Activated CD4-positive, CD25-positive, alpha-beta regulatory T cell (primary cell): ENCODE measurements around the gene SCYL1.
"Not testable (repeated sequence)": the region's sequence is repeated elsewhere in the genome, so short reads cannot be mapped to it uniquely, and the experiment has no call there.

Source experiments
- DNase-seq, 4 experiments: peaks; one replicate each; lab custom pipeline; 2025; lab: John Stamatoyannopoulos, UW

Gene SCYL1

GRCh38 chr11:65506290-65506771 lies 18.6 kb upstream of the SCYL1 start:
- DNase-seq = no peak

GRCh38 chr11:65506772-65507505 lies 17.9 kb upstream of the SCYL1 start:
- DNase-seq = no peak

- not testable (repeated sequence) for DNase-seq
Measured at GRCh38 chr11:65512311-65512710, 12.6 kb upstream of the SCYL1 start.

GRCh38 chr11:65516135-65516968 lies 8.5 kb upstream of the SCYL1 start:
- no peak for DNase-seq

- DNase-seq = not testable (repeated sequence)
Measured at GRCh38 chr11:65518941-65519549, 5.8 kb upstream of the SCYL1 start.

GRCh38 chr11:65521777-65522521 lies 2.9 kb upstream of the SCYL1 start:
- not testable (repeated sequence) for DNase-seq

GRCh38 chr11:65522718-65523630 lies 1.9 kb upstream of the SCYL1 start:
- DNase-seq = not testable (repeated sequence)

GRCh38 chr11:65523631-65523968 lies 1.3 kb upstream of the SCYL1 start:
- DNase-seq = not testable (repeated sequence)

GRCh38 chr11:65524014-65524740 lies 706 bp upstream of the SCYL1 start:
- DNase-seq = no peak

- no peak for DNase-seq
Measured at GRCh38 chr11:65525546-65526480, 930 bp downstream of the SCYL1 start.

GRCh38 chr11:65526744-65527143 lies 1.9 kb downstream of the SCYL1 start:
- DNase-seq = no peak

- DNase-seq = no peak
Measured at GRCh38 chr11:65528819-65529350, 4.0 kb downstream of the SCYL1 start.

- no peak for DNase-seq
Measured at GRCh38 chr11:65529475-65530156, 4.7 kb downstream of the SCYL1 start.

GRCh38 chr11:65530157-65530496 lies 5.2 kb downstream of the SCYL1 start:
- DNase-seq = no peak

GRCh38 chr11:65532388-65533064 lies 7.6 kb downstream of the SCYL1 start:
- DNase-seq = no peak

- no peak for DNase-seq
Measured at GRCh38 chr11:65535102-65535501, 10.2 kb downstream of the SCYL1 start.

- no peak for DNase-seq
Measured at GRCh38 chr11:65536412-65537295, 11.8 kb downstream of the SCYL1 start.
